GM13977 (cell line): ENCODE results near the gene PADI2.

Source experiments
- DNase-seq: peaks from one replicate; pipeline ENCODE4 v3.0.0; 2012; ENCODE audit warnings: low spot score
- in situ Hi-C: fragments of 300-500 bp; cut with MboI; formaldehyde crosslinking; loops from one replicate; pipeline ENCODE4 v1.12.0; 2022; ENCODE audit warnings: low sequenced_read_pairs, low pct_unique_long_range_greater_than_20kb, mixed read lengths, inconsistent platforms; ENCODE audit not compliant: unreplicated experiment
- TF ChIP-seq, protein P1 (sequence below): IDR thresholded peaks from 2 replicates; pipeline ENCODE4 v1.5.1; 2012; ENCODE audit warnings: mild to moderate bottlenecking, control low read depth; ENCODE audit not compliant: insufficient read depth; ENCODE audit errors: extremely low read depth, missing control alignments

The PADI2 gene

DNA sequence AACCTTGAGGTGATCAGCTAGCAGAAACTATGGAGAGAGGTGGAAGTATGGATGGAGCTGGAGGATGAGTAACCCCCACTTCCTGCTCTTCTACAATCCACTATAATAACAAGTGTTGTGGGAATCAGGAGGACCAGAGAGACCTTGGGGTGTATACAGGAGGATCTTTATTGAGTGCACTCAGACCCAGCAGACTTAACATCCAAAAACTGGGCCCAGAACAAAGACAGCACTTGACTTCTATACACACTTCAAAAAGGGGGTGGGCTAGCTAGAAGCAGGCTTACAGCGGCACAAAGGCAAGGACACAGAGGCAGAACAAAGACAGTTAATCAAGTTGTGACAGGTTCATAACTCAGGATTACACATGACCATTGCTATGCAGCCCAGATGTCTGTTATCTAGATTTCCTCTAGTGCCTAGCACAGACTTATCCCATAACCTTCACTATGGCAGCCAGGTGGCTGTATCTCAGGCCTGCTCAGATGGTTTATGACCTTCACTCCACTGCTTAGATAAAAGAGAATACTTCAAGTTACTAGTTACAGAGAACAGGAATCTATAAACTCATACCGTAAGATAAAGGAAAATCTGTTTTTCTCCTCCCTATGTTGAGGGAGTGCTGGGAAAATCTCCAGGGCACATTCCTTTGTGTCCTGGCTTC is 36.1 kb upstream of the PADI2 start:
- TF ChIP-seq, protein P1, sequence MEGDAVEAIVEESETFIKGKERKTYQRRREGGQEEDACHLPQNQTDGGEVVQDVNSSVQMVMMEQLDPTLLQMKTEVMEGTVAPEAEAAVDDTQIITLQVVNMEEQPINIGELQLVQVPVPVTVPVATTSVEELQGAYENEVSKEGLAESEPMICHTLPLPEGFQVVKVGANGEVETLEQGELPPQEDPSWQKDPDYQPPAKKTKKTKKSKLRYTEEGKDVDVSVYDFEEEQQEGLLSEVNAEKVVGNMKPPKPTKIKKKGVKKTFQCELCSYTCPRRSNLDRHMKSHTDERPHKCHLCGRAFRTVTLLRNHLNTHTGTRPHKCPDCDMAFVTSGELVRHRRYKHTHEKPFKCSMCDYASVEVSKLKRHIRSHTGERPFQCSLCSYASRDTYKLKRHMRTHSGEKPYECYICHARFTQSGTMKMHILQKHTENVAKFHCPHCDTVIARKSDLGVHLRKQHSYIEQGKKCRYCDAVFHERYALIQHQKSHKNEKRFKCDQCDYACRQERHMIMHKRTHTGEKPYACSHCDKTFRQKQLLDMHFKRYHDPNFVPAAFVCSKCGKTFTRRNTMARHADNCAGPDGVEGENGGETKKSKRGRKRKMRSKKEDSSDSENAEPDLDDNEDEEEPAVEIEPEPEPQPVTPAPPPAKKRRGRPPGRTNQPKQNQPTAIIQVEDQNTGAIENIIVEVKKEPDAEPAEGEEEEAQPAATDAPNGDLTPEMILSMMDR: no peak
- no peak for DNase-seq
- in situ Hi-C loops: no loop called here

DNA sequence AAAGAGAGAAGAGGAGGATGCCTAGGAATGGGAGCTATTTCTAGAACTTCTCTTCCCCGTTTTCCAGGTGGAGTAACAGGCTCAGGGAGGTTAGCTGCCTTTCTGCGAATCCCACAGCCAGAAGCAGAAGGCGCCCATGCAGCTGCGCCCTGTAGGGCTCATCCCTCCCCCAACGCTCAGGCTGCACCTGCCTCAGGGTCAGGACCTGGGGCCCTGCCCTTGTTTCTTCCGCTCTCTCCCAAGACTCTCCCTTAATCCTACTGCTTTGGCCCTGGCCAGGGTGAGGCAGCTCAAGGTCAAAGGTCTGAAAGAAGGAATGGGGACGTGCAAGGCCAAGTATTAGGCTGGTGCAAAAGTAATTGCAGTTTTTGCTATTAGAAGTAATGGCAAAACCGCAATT is 30.5 kb upstream of the PADI2 start:
- TF ChIP-seq, protein P1: no peak
- in situ Hi-C loops: no loop called here
- DNase-seq: no peak

DNA sequence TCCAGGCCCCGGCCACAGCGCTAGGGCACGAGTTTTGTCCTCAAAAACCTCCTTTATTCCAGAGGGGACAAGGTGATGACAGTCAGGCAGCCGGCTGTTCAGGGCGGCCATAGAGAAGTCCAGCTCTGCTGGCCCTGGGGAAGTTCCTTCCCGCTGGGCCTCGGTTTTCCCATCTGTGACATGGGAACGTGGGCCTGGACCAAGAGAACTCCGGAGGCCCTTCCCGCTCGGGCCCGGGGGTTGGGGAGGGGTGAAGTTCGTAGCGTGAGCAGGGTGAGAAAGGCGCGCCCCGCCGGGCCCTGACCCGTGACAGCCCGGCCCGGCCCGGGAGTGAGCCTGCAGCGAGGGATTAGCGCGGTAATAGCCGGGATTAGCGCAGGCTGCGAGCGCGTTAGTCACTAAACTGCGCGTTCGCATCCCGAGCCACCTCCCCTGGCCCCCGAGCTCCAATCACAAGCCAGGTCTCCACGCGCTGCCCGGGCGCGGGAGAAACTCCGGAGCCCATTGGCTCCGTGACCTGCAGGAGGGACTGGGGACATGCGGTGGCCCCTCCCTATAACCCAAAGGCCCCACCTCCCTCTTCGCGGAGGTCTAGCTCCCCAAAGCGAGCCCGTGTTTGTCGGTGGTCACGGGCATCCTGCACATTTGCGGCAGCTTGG is 29.8 kb upstream of the PADI2 start:
- no peak for DNase-seq
- in situ Hi-C loops: no loop called here
- TF ChIP-seq, protein P1: no peak

DNA sequence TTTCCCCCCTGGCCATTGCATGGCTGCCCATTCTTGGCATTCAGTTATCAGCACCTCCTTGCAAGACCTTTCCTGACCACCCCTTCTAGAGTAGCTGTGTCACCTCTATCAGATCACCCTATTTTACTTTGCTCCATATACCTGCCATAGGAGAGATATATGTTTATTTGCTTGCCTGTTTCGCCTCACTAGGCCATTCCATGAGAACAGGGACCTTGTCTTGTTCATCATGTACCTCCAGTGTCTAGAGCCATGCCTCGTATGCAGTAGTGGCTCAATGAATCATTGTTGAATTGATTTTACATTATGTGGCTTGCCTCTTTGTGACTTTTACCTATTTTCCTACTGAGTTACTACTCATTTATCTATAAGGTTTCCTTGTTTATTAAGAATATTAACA is 26.4 kb upstream of the PADI2 start:
- no peak for DNase-seq
- in situ Hi-C loops: no loop called here
- TF ChIP-seq, protein P1: no peak

DNA sequence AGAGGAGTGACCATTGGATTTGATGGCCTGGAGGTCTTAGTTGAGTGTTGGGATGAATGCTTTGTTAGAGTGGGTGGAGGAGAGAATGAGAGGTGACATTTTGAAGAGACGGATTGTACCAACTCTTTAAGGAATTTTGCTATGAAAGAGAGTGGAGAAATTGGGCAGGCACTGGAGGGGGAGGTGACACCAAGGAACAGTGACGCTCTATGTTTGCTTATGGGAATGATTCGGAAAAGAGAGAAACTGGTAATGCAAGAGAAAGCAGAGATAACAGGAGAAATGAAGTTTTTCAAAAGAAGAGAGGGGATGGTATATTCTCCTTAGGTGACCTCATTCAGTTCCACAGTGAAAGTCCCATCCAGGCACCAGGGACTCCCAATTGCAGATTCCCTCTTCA is 24.5 kb upstream of the PADI2 start:
- no peak for DNase-seq
- TF ChIP-seq, protein P1: no peak
- in situ Hi-C loops: no loop called here

DNA sequence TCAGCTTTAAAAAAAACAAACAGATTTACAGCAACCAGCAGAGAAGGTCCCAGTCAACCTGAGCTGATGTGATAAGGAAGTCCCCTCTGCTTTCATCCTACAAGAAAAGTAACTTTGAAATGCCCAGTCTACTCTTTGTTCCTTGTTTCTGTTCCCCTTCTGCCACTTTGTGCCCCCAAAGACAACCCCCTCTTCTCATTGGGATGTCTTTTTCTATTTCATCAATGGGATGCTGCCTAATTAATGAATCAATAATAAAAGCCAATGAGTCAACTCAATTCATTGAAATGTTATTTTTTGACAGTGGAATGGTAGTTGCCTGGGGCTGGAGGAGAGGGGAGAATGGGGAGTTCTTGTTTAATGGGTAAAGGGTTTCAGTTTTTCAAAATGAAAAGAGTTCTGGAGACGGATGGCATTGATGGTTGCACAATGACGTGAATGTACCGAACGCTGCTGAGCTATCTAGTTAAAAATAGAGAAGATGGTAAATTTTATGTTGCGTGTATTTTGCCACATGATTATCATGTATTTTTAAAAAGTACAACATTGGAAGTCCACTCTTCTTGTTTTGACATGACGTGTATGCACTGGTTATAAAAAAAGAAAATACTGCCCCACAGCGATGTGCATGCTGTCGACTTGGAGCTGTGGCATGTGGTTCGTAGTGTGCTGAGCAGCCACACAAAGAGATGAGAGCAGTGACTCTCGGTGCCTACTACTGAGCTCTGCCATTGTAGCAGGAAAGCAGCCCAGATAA is 22.4 kb upstream of the PADI2 start:
- in situ Hi-C loops: no loop called here
- TF ChIP-seq, protein P1: no peak
- DNase-seq: peak; percentile 63
